Suppressor macrophage treated with lipopolysaccharide for 4 hours (primary cell): ENCODE data around the gene ELK4.

Experiments used
- DNase-seq: peaks from one replicate; pipeline ENCODE4 v3.0.0-alpha.2; 2020

The ELK4 gene

GRCh38 chr1:205593967-205594366 is 37.8 kb downstream of the ELK4 start:
- DNase-seq, result no peak

DNA sequence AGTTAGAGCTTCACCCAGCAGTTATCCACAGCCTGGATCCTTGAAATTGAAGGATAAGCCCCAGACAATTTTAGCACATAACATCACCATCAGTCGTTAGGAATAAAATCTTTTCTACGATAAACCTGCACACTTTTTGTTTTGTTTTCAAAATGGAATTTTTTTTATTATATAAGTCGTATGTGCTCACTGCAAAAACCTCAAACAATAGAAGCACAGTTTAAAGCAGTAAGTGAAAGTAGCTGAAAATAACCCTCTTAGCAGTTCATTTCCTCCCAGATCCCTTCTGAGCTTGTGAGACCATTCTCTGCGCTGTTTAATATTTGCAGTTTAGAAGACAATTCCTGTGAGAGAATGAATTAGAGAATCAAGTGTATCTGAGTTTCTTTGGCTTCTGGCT is 38.3 kb downstream of the ELK4 start:
- DNase-seq, result no peak

DNA sequence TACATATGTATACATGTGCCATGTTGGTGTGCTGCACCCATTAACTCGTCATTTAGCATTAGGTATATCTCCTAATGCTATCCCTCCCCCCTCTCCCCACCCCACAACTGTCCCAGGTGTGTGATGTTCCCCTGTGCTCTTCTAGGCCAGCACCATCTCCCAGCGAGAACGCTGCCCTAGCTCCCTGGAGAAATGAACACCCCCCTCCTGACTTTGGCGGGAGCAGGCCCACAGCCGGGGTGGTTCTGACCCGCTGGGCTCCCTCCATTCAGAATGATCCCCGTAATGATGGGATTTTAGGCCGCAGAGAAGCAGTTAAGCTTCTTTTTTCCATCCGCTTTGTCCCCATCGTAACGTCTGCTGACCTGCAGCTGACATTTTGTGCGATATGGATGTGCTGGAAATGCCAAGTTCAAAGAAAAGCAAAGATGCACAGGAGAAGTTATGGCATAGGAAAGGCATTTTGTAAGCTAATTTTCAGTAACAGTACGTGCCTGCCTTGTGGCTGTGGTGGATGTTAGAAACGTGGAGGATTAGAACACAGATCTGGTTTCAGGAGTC is 39.3 kb downstream of the ELK4 start:
- DNase-seq, result no peak

DNA sequence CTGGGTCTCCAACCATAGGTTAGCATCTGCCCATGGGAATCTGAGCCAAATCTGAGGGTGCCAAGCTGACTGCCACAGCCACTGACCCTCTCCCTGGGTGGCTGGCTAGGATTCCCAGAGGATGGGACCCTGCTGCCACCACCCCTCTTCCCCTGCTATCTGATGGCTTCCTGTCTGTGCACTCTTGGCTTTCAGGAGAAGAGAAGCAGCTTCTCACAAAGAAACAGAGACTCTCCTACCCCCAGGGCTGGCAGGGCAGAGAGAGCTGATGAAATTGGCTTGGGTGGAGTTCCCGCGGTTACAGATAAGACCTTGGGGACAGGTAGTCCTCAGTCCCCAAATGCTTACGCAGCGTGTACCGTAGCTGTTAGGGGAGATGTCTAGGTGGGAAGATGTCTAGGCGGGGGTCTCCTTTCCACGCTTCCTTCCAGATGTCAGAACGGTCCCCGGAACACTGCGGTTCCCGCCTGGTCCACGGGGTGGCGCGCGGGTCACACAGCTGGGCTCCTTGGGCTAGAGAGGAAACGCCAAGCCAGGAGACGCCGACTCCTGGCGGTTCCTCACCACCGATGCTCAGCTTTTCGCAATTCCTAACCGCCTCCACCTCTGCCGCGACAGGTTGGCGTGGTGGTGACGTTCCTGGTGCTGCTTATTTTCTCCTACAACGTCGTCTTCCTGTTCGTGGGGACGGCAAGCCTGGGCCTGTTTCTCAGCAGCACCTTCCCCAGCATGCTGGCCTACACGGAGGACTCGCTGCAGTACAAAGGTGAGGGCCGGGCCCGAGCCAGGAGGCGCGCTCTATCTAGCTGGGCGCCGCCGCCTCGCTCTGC is 40.1 kb downstream of the ELK4 start:
- DNase-seq, result peak; percentile 86

- DNase-seq, result no peak
Observed at GRCh38 chr1:205590777-205591513, 40.9 kb downstream of the ELK4 start.

GRCh38 chr1:205590457-205590768 is 41.4 kb downstream of the ELK4 start:
- DNase-seq, result no peak

DNA sequence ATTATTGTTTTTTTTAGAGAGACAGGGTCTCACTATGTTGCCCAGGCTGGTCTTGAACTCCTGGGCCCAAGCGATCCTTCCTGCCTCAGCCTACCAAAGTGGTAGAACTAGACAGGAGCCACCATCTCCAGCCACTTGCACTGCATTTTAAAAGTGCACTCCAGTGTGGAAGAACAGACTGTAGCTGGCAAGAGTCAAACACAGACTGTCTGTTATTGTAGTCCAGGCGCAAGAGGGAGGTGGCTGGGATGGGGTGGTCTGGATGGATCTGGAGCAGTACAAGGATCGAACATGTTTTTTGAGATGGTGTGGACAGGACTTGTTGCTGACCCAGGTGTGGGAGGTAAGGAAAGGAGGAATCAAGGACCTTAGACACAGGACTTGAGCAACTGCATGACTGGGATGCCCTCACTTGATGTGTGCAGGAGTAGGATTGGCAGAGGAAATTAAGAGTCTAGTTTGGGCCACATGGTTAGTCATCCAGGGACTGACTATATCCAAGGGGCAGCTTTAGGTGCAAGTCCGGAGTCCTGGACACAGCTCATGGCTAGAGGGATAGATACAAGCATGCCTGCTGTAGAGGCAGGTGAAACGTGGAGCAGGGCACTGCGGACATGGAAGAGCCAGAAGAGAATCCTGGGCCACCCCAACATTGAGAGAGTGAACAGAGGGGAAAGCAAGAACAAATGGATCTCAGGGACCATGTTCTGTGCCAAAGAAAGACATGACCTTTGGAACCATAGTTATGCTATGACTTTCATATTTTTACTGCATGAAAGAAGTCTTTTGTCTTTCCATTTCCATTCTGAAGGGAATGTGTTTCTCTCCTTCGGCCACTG is 42.0 kb downstream of the ELK4 start:
- no peak for DNase-seq

DNA sequence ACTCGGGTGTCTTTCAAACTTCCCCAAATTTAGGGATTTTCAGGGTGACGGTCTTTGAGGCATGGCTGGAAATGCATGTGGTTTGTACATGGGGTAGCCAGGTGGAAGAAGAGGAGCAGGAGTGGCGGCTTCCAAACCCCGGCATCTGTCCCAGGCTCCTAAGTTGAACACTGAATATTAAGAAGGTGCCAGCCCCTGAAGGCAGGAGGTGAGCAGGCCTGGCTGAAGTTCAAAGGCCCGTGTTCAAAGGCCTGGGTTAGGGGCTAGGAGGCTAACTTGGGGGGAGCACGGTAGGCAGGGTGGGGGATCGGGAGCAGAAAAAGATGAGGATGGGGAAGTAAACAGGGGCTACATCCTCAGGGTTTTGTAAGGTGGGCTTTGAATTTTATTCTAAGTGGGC is 42.8 kb downstream of the ELK4 start:
- DNase-seq, result no peak

GRCh38 chr1:205588636-205589035 is 43.2 kb downstream of the ELK4 start:
- peak; percentile 40 for DNase-seq

DNA sequence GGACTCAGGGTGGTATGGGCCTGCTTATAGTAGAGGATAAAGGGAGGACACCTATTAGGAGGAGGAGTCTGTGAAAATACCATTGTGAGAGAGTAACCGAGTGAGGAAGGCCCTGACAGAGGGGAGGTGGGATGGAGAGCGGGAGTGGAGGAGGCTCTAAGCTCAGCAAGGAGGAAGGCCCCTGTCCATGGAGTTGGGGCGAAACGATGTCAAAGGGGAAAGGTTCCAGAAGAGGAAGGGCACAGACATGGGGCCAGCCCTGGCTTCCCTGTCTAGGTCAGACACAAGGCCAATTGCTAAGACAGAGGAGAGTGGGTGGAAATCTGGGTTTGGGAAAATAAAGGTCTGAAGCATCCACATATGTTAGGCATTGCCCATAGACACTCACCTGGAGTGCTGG is 44.2 kb downstream of the ELK4 start:
- DNase-seq, result no peak

GRCh38 chr1:205585835-205586785 is 45.7 kb downstream of the ELK4 start:
- DNase-seq, result no peak

DNA sequence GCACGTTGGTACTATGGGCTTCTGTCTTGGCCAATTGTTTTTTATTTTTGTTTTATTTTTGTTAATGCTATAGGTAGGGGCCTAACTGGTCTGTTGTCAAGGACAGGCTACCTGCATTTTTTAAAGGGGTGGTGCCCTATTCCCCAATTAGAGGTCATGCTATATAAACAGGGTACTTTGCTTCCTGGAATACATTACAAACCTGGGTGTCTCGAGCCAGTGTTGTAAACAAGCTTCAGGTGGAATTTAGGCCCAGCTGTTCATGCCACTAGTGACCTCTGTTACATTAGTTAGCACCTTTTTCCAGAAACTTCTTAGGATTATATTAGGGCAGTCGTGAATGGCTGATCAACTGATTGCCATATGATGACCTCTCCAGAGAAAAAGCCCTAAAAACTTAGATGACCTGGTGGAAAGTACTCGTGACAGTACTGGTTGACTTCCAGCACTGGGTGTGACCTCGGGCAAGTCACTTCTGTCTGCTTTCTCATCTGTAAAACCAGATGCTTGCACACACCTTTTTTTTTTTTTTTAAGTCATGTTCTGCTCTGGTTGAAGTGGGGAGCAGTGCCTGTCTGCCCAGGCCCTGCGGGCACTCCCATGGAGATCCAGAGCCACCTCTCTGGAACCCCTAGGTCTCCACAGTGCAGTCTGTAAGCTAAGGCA is 46.5 kb downstream of the ELK4 start:
- DNase-seq, result no peak

- DNase-seq, result no peak
Observed at GRCh38 chr1:205584732-205585131, 47.1 kb downstream of the ELK4 start.

DNA sequence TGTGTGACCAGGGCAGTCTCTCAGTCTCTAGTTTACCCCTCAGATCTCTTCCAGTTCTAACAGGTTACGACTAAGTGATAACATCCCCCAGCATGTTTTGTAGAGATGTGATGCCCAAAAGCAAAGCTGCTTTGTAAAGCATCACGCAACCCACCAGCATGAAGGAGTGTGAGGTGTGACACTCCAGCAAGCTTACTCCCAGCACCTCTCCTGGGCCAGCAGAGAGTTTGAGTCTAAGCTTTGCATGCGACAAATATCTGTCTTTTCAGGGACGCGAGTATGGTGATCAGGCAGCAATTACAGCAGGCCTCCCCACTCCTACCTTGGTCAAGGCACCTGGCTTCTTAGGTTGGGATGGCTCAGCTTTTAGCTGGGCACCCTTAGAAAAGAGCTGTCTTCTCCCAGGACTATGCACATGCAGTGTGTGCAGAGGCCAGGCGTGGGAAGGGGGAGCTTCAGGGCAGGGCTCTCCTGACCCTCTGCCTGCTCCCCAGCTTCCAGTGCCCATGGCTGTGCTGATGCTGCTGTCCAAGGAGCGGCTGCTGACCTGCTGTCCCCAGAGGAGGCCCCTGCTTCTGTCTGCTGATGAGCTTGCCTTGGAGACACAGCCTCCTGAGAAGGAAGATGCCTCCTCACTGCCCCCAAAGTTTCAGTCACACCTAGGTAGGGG is 48.2 kb downstream of the ELK4 start:
- no peak for DNase-seq

- no peak for DNase-seq
Observed at GRCh38 chr1:205582471-205583291, 49.1 kb downstream of the ELK4 start.

GRCh38 chr1:205582046-205582445 is 49.8 kb downstream of the ELK4 start:
- DNase-seq, result no peak

GRCh38 chr1:205581321-205581980 is 50.4 kb downstream of the ELK4 start:
- no peak for DNase-seq

GRCh38 chr1:205580923-205581180 is 51.0 kb downstream of the ELK4 start:
- no peak for DNase-seq

GRCh38 chr1:205580140-205580922 is 51.5 kb downstream of the ELK4 start:
- DNase-seq, result no peak
